SK-N-DZ (cell line): Measurements from ENCODE around the gene ACSM5. TPM values are rescaled to one million over a fixed set of nuclear protein-coding genes. Genes with fewer than 3 reads are reported as not detected.
A peak's percentile ranks its signal among the peaks of the same experiment; 100 is the strongest.

ENCODE experiments used
- DNase-seq: peaks from one replicate; pipeline ENCODE4 v3.0.0-alpha.2; 2015; ENCODE audit warnings: low spot score
- polyA plus RNA-seq, 2 experiments: library from polyadenylated mRNA; depleted of rRNA; stranded (reverse); fragments of >200 nt; gene quantifications; 2 replicates each; pipeline ENCODE4 v1.2.3, GENCODE V29; 2014

ACSM5 gene
- polyA plus RNA-seq (2014; cell fraction: cytosol; rRNA removed), result not detected in 2 replicates
- not detected in 2 replicates for polyA plus RNA-seq (2014; cell fraction: nucleus; rRNA removed)

- DNase-seq, result no peak
Observed at GRCh38 chr16:20409398-20410120, at the start of gene ACSM5. TSS of gene ACSM5 (plus strand) at chr16:20409534. CDS start at chr16:20411485, 1,951 bp downstream.

- DNase-seq, result no peak
Observed at GRCh38 chr16:20359997-20360396, 49.3 kb upstream of the ACSM5 start.

- DNase-seq, result no peak
Observed at GRCh38 chr16:20363191-20363590, 46.1 kb upstream of the ACSM5 start.

GRCh38 chr16:20364051-20364450 lies 45.3 kb upstream of the ACSM5 start:
- DNase-seq, result no peak

GRCh38 chr16:20369452-20370054 lies 39.8 kb upstream of the ACSM5 start:
- no peak for DNase-seq

GRCh38 chr16:20372701-20373100 lies 36.6 kb upstream of the ACSM5 start:
- no peak for DNase-seq

- DNase-seq, result no peak
Observed at GRCh38 chr16:20377181-20377580, 32.2 kb upstream of the ACSM5 start.

GRCh38 chr16:20380782-20381181 lies 28.6 kb upstream of the ACSM5 start:
- no peak for DNase-seq

GRCh38 chr16:20382202-20382948 lies 27.0 kb upstream of the ACSM5 start:
- DNase-seq, result no peak

- DNase-seq, result peak; percentile 83
Observed at GRCh38 chr16:20383106-20384029, 26.0 kb upstream of the ACSM5 start.

- peak; percentile 44 for DNase-seq
Observed at GRCh38 chr16:20385844-20386832, 23.2 kb upstream of the ACSM5 start.

GRCh38 chr16:20387978-20388377 lies 21.4 kb upstream of the ACSM5 start:
- no peak for DNase-seq

GRCh38 chr16:20388854-20389253 lies 20.5 kb upstream of the ACSM5 start:
- no peak for DNase-seq

GRCh38 chr16:20391045-20391444 lies 18.3 kb upstream of the ACSM5 start:
- no peak for DNase-seq

GRCh38 chr16:20393801-20394577 lies 15.3 kb upstream of the ACSM5 start:
- DNase-seq, result no peak

GRCh38 chr16:20395946-20396345 lies 13.4 kb upstream of the ACSM5 start:
- no peak for DNase-seq

- DNase-seq, result no peak
Observed at GRCh38 chr16:20396846-20397467, 12.4 kb upstream of the ACSM5 start.

GRCh38 chr16:20397468-20398074 lies 11.8 kb upstream of the ACSM5 start:
- DNase-seq, result no peak
